Hepatocyte (in vitro differentiated cells): ENCODE measurements around the gene TMEM11. TPM values are rescaled to one million over a fixed set of nuclear protein-coding genes. Genes with fewer than 3 reads are reported as not detected.

Experiments
- DNase-seq: peaks from one replicate; pipeline ENCODE4 v3.0.0-alpha.2; 2016; ENCODE audit warnings: low spot score
- H2AFZ ChIP-seq: fragments of 200-600 bp; sonication (generic); 2 replicates; pipeline ENCODE4 v1.6.0; 2016; ENCODE audit warnings: antibody characterized with exemption, mild to moderate bottlenecking
- H3K27ac ChIP-seq: fragments of 200-600 bp; sonication (generic); 2 replicates; pipeline ENCODE4 v1.5.1; 2016; ENCODE audit warnings: mild to moderate bottlenecking
- H3K27me3 ChIP-seq: fragments of 200-600 bp; sonication (generic); 2 replicates; pipeline ENCODE4 v1.6.1; 2016
- H3K36me3 ChIP-seq: fragments of 200-600 bp; sonication (generic); replicated peaks from 2 replicates; pipeline ENCODE4 v1.5.1; 2016; ENCODE audit warnings: low read depth; ENCODE audit not compliant: insufficient read depth
- H3K4me1 ChIP-seq: fragments of 200-600 bp; sonication (generic); 2 replicates; pipeline ENCODE4 v1.5.1; 2016; ENCODE audit warnings: mild to moderate bottlenecking, moderate library complexity; ENCODE audit not compliant: insufficient read depth
- H3K4me2 ChIP-seq: fragments of 200-600 bp; sonication (generic); 2 replicates; pipeline ENCODE4 v1.6.0; 2016
- H3K4me3 ChIP-seq: fragments of 200-600 bp; sonication (generic); 2 replicates; pipeline ENCODE4 v1.5.1; 2016; ENCODE audit warnings: mild to moderate bottlenecking
- H3K79me2 ChIP-seq: fragments of 200-600 bp; sonication (generic); 2 replicates; pipeline ENCODE4 v1.6.0; 2017; ENCODE audit warnings: mild to moderate bottlenecking
- H3K9me2 ChIP-seq: fragments of 200-600 bp; sonication (generic); replicated peaks from 2 replicates; pipeline ENCODE4 v1.6.0; 2017; ENCODE audit warnings: mild to moderate bottlenecking; ENCODE audit not compliant: insufficient read depth
- H3K9me3 ChIP-seq: fragments of 200-600 bp; sonication (generic); 2 replicates; pipeline ENCODE4 v1.5.1; 2016; ENCODE audit warnings: low read depth, mild to moderate bottlenecking
- H4K20me1 ChIP-seq: fragments of 200-600 bp; sonication (generic); 2 replicates; pipeline ENCODE4 v1.6.0; 2016; ENCODE audit warnings: mild to moderate bottlenecking; ENCODE audit not compliant: insufficient read depth, poor library complexity, severe bottlenecking
- CTCF ChIP-seq: fragments of 200-600 bp; sonication (generic); IDR thresholded peaks from 2 replicates; pipeline ENCODE4 v1.5.1; 2016; ENCODE audit warnings: antibody characterized with exemption, mild to moderate bottlenecking; ENCODE audit not compliant: poor library complexity
- EZH2 ChIP-seq: fragments of 200-600 bp; sonication (generic); IDR thresholded peaks from 2 replicates; pipeline ENCODE4 v1.6.1; 2016; ENCODE audit warnings: antibody characterized with exemption, mild to moderate bottlenecking, borderline replicate concordance
- EZH2phosphoT487 ChIP-seq: fragments of 200-600 bp; sonication (generic); IDR thresholded peaks from one replicate; pipeline ENCODE4 v1.6.1; 2018; ENCODE audit warnings: antibody characterized with exemption, mild to moderate bottlenecking, low read depth, moderate library complexity; ENCODE audit not compliant: unreplicated experiment, severe bottlenecking
- WGBS: methylation state at CpG from one replicate; pipeline ENCODE4 v1.1.6; 2016; ENCODE audit warnings: low lambda C conversion rate; ENCODE audit errors: missing lambda C conversion rate; 5-methylcytosine and 5-hydroxymethylcytosine counted together
- polyA plus RNA-seq: library from polyadenylated mRNA; unstranded; fragments of >200 nt; fragmentation: Nextera tagmentation; extraction: Ambion mirVana; gene quantifications from 2 replicates; pipeline ENCODE4 v1.2.1, GENCODE V29; 2016
- total RNA-seq: library from RNA; depleted of rRNA; stranded (reverse); fragments of >200 nt; gene quantifications from 2 replicates; pipeline ENCODE4 v1.2.3, GENCODE V29; 2014

Gene TMEM11
- total and polyA plus RNA-seq, 2 experiments from 2014 or later = 21.6 to 78.1 TPM

- H3K4me3 ChIP-seq = no peak overlapping the region
- no peaks in the 10 kb centered on the region for H3K27me3 ChIP-seq
- no peak overlapping the region for H2AFZ ChIP-seq
- no peaks in the 10 kb centered on the region for H3K4me1 ChIP-seq
- H3K4me2 ChIP-seq = no peak overlapping the region
- no peaks in the 10 kb centered on the region for H3K9me2 ChIP-seq
- WGBS = 75% methylated on average over 25 of the region's 25 CpGs
- H4K20me1 ChIP-seq = no peaks in the 10 kb centered on the region
- no peaks in the 10 kb centered on the region for H3K79me2 ChIP-seq
- no peaks in the 10 kb centered on the region for H3K36me3 ChIP-seq
- H3K27ac ChIP-seq = no peak overlapping the region
- H3K9me3 ChIP-seq = no peaks in the 10 kb centered on the region
- no peak for TF ChIP-seq EZH2
- TF ChIP-seq CTCF = no peak
- TF ChIP-seq EZH2phosphoT487 = no peak
- no peak for DNase-seq
Observed at GRCh38 chr17:21240369-21241055, 26.6 kb upstream of the TMEM11 start.

GRCh38 chr17:21239680-21240368, 25.9 kb upstream of the TMEM11 start:
- no peaks in the 10 kb centered on the region for H3K9me3 ChIP-seq
- no peaks in the 10 kb centered on the region for H4K20me1 ChIP-seq
- H2AFZ ChIP-seq = no peak overlapping the region
- H3K4me2 ChIP-seq = no peak overlapping the region
- no peaks in the 10 kb centered on the region for H3K27me3 ChIP-seq
- no peaks in the 10 kb centered on the region for H3K4me1 ChIP-seq
- WGBS = 67% methylated on average over 12 of the region's 12 CpGs
- DNase-seq = no peak
- no peaks in the 10 kb centered on the region for H3K36me3 ChIP-seq
- no peaks in the 10 kb centered on the region for H3K9me2 ChIP-seq
- H3K4me3 ChIP-seq = no peak overlapping the region
- no peaks in the 10 kb centered on the region for H3K79me2 ChIP-seq
- TF ChIP-seq EZH2 (no peak), CTCF (peak; percentile 32), EZH2phosphoT487 (no peak)
- no peak overlapping the region for H3K27ac ChIP-seq

- DNase-seq = no peak
- Histone ChIP-seq H3K27me3 (no peaks in the 10 kb centered on the region), H4K20me1 (no peaks in the 10 kb centered on the region), H3K27ac (no peak overlapping the region), H3K4me1 (no peaks in the 10 kb centered on the region), H3K4me2 (no peak overlapping the region), H3K4me3 (no peak overlapping the region), H3K9me2 (no peaks in the 10 kb centered on the region), H2AFZ (no peak overlapping the region), H3K79me2 (no peaks in the 10 kb centered on the region), H3K9me3 (no peaks in the 10 kb centered on the region), H3K36me3 (no peaks in the 10 kb centered on the region)
- TF ChIP-seq EZH2phosphoT487 = no peak
- no peak for TF ChIP-seq CTCF
- no peak for TF ChIP-seq EZH2
- 86% methylated on average over 1 of the region's 1 CpG for WGBS
Observed at GRCh38 chr17:21235921-21236320, 22.0 kb upstream of the TMEM11 start.
